Measurements from ENCODE around the gene TTBK1.

Gene TTBK1

GRCh38 chr6:43254138-43254817, 11.0 kb downstream of the TTBK1 start:
- DNase-seq (ENCODE audit: extremely low read depth in 1 of 2, low read depth in 1 of 2) = no peak

DNA sequence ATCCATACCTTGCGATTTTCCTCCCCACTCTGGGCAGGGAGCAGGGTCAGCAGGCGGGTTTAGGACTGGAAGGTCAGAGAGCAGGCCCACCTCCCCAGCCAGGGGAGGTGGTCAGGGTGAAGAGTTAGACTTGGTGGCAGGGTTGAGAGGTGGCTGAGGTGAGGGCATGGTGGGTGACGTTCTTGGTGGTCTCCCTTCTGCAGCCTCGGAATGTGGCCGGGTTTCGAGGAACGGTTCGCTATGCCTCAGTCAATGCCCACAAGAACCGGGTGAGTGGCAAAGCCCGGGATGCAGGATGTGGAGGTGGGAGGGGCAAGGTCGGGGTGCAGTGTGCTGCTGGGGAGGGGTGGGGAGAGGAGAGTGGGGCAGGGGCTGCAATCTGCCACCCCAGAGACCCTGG, 11.6 kb downstream of the TTBK1 start:
- DNase-seq (ENCODE audit: extremely low read depth in 1 of 2, low read depth in 1 of 2) = no peak

- DNase-seq (ENCODE audit: extremely low read depth in 1 of 2, low read depth in 1 of 2) = no peak
These were observed 12.2 kb downstream of the TTBK1 start for GRCh38 chr6:43255408-43256054.

- DNase-seq (ENCODE audit: extremely low read depth in 1 of 2, low read depth in 1 of 2) = no peak
These were observed 13.5 kb downstream of the TTBK1 start for GRCh38 chr6:43256670-43257366.

- no peak for DNase-seq (ENCODE audit: extremely low read depth in 1 of 2, low read depth in 1 of 2)
These were observed 14.3 kb downstream of the TTBK1 start for GRCh38 chr6:43257367-43258145.

- DNase-seq (ENCODE audit: extremely low read depth in 1 of 2, low read depth in 1 of 2) = no peak
These were observed 14.9 kb downstream of the TTBK1 start for GRCh38 chr6:43258180-43258579.

- no peak for DNase-seq (ENCODE audit: extremely low read depth in 1 of 2, low read depth in 1 of 2)
These were observed 15.8 kb downstream of the TTBK1 start for GRCh38 chr6:43258807-43259686.

DNA sequence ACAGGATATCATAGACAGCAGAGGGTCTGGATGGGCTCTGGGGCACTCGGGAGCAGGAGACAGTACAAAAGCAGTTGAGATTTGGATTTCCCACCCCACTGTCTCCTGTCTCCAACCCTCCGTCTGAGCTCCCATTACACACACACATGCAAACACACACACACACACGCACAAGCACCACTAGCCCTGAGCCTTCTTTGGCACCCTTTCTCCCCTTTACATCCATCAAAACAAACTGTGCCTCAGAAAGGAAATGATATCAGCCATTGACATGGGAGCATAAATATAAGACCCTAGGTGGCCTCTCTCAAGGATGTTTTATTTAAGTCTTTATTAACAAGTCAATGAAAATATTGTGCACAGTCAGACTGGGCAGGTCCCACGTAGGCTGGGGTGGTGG, 17.5 kb downstream of the TTBK1 start:
- DNase-seq (ENCODE audit: extremely low read depth in 1 of 2, low read depth in 1 of 2) = no peak

- DNase-seq (ENCODE audit: extremely low read depth in 1 of 2, low read depth in 1 of 2) = no peak
These were observed 17.9 kb downstream of the TTBK1 start for GRCh38 chr6:43261198-43261597.

DNA sequence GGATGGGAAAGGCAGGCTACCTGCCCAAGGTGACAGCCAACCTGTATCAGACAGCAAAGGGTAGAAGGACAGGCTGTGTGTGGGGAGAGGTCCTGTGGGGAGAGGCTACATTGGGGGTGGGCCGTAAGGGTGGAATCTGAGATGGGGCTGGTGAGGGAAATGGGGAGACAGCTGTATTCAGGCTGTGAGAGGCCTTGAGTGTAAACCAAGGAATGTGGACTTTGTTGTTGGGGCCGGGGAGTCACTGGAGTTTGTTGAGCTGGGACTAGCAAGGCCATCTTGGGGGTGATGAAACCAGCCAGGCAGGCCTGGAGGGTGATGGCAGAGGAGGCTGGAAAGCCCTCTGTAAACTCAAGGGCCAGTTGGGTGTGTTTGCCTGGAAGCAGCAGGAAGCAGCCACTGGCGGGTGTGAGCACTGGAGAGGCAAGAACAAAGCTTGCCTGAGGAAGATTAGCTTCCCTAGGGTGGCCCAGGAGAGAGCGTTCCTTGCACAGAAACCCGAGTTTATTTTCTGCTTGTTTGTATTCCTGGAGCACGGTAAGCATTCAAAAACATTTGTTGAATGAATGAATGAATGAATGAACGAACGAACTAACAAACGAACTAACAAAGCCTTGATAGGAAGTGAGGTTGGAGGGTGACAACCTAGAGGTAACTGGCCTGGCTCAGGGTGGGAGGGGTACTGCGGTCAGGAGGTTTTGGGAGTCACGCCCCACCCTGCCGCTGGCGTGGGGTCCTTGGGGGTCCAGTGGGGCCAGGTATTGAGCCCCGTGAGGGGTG, 18.9 kb downstream of the TTBK1 start:
- DNase-seq (ENCODE audit: extremely low read depth in 1 of 2, low read depth in 1 of 2) = no peak

DNA sequence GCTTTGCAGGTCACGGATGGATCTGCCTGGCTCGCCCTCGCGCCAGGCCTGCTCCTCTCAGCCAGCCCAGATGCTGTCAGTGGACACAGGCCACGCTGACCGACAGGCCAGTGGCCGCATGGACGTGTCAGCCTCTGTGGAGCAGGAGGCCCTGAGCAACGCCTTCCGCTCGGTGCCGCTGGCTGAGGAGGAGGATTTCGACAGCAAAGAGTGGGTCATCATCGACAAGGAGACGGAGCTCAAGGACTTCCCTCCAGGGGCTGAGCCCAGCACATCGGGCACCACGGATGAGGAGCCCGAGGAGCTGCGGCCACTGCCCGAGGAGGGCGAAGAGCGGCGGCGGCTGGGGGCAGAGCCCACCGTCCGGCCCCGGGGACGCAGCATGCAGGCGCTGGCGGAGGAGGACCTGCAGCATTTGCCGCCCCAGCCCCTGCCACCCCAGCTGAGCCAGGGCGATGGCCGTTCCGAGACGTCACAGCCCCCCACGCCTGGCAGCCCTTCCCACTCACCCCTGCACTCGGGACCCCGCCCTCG, 19.6 kb downstream of the TTBK1 start:
- DNase-seq (ENCODE audit: extremely low read depth in 1 of 2, low read depth in 1 of 2) = no peak

- DNase-seq (ENCODE audit: extremely low read depth in 1 of 2, low read depth in 1 of 2) = peak in 1 of 2 donors; percentile 66
These were observed 20.3 kb downstream of the TTBK1 start for GRCh38 chr6:43263314-43264178.

GRCh38 chr6:43264599-43265145, 21.4 kb downstream of the TTBK1 start:
- DNase-seq (ENCODE audit: extremely low read depth in 1 of 2, low read depth in 1 of 2) = no peak

DNA sequence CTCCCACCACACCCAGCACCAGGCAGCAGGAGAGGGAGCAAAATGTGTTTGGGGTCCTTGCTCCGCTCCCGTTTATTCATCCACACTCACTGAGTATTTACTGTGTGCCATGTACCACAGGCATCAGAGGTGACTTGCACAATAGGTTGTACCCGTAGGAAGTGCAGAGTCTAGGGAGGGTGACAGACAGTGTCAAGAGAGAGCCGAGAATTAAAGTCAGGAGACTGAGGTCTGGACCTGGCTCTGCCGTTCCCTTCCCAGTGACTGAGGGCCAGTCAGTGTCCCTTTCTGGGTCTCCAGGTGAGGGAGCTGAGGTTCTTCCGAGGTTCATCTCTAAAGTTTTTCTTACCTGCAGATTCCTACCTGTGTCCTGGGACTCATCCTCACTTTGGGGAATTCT, 22.3 kb downstream of the TTBK1 start:
- no peak for DNase-seq (ENCODE audit: extremely low read depth in 1 of 2, low read depth in 1 of 2)

DNA sequence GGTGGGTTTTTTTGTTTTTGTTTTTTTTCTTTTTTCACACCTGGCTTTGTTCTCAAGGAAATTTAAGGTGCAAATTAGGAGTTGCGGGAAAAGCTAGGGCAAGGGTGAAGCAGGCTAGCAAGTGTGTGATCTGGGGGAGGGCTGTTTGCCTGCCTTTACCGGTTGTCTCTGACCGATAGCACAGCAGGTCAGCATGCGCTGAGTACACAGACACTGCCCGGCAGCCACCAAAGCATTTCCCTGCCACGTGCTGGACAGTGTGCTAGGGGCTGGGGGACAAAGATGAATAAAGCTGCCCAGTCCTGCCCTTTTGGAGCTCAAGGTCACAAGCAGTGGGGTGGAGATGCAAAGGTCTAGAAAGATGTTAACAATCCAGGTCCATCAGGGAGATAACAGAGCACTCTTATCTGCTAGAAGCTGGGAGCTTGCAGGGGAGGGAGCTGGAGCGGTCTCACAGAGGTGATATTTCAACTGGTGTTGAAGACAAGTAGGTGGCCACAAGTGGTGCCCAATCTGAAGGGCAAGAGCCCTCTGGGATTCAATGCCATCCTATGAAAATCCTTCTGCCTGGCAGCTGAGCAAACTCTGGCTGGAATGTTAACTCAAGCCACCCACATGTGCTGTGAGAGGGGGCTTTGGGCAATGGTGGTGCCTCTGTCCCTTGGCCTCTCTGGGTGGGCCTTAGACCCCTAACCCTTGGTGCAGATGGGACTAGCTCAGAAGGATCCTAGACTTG, 24.5 kb downstream of the TTBK1 start:
- DNase-seq (ENCODE audit: extremely low read depth in 1 of 2, low read depth in 1 of 2) = no peak

GRCh38 chr6:43268355-43268700, 25.0 kb downstream of the TTBK1 start:
- no peak for DNase-seq (ENCODE audit: extremely low read depth in 1 of 2, low read depth in 1 of 2)

- DNase-seq (ENCODE audit: extremely low read depth in 1 of 2, low read depth in 1 of 2) = no peak
These were observed 25.5 kb downstream of the TTBK1 start for GRCh38 chr6:43268782-43269272.
